Measurements from ENCODE around the gene COMMD6. TPM values are rescaled to one million over a fixed set of nuclear protein-coding genes. Genes with fewer than 3 reads are reported as not detected.
A peak's percentile ranks its signal among the peaks of the same experiment; 100 is the strongest.
"Not testable (repeated sequence)": the region's sequence is repeated elsewhere in the genome, so short reads cannot be mapped to it uniquely, and the experiment has no call there.

The COMMD6 gene
- total RNA-seq, 4 donors from 2014 or later = 45.1 to 92.6 (median 46.2) TPM

- in situ Hi-C loops (cut with MboI; ENCODE audit: low pct_ligation_motif_present in 1 of 4, low pct_unique_long_range_greater_than_20kb in 1 of 4, low sequenced_read_pairs in 3 of 4) = no loop called here
- peak; percentile 41 for DNase-seq
- WGBS, 2 donors (ENCODE audit: low coverage in 1 of 2) = 0 to 3% methylated on average over 8 to 10 of the region's 10 CpGs
- Histone ChIP-seq H3K4me1 (peaks cover 4 to 17% (median 7%) of the 10 kb centered on the region in 4 donors), H3K27me3 (no peaks in the 10 kb centered on the region), H3K36me3 (no peaks in the 10 kb centered on the region), H3K4me3 (peak overlapping the region; percentile 77 to 93 (median 82)), H3K27ac (peak overlapping the region; percentile 82 to 87 (median 84)), H3K9me3 (no peaks in the 10 kb centered on the region)
- intact Hi-C loops (cut with DNase I; ENCODE audit: low total_unique reads) = no loop called here
- TF ChIP-seq POLR2A (IDR thresholded peaks at IDR 0.05) (no peak), EP300 (IDR thresholded peaks at IDR 0.05; ENCODE audit: low read depth) (no peak), POLR2AphosphoS5 (IDR thresholded peaks at IDR 0.05) (no peak), CTCF (IDR thresholded peaks at IDR 0.05) (no peak)
These were observed 12.5 kb upstream of the COMMD6 start for GRCh38 chr13:75550159-75550567.

- intact Hi-C loops (cut with DNase I; ENCODE audit: low total_unique reads) = loop anchor here (10.0 kb wide), 1 partner anchor 65 kb away; the partner anchor contains the start of gene TBC1D4
- Histone ChIP-seq H3K27ac (peak within 1 kb of the TSS; percentile 82 to 87 (median 84)), H3K36me3 (no peaks in the 10 kb centered on the region), H3K4me1 (peaks cover 4 to 17% (median 7%) of the 10 kb centered on the region in 4 donors), H3K27me3 (no peaks in the 10 kb centered on the region), H3K4me3 (peak within 1 kb of the TSS; percentile 77 to 93 (median 82)), H3K9me3 (no peaks in the 10 kb centered on the region)
- TF ChIP-seq POLR2AphosphoS5 (IDR thresholded peaks at IDR 0.05) = peak; percentile 37 to 82 (median 65)
- TF ChIP-seq CTCF (IDR thresholded peaks at IDR 0.05) = peak; percentile 81 to 97 (median 83)
- no peak for TF ChIP-seq EP300 (IDR thresholded peaks at IDR 0.05; ENCODE audit: low read depth)
- TF ChIP-seq POLR2A (IDR thresholded peaks at IDR 0.05) = peak; percentile 75
- DNase-seq = peak; percentile 98
- WGBS, 2 donors (ENCODE audit: low coverage in 1 of 2) = 0% methylated on average over 8 to 71 of the region's 74 CpGs
- in situ Hi-C loops (cut with MboI; ENCODE audit: low pct_ligation_motif_present in 1 of 4, low pct_unique_long_range_greater_than_20kb in 1 of 4, low sequenced_read_pairs in 3 of 4) = loop anchor here in 1 of 4 donors (10.0 kb wide), 1 partner anchor 65 kb away; the partner anchor contains the start of gene TBC1D4
These were observed 11.9 kb upstream of the COMMD6 start, which contains the start of gene UCHL3 for GRCh38 chr13:75549262-75550158. UCHL3 (plus strand) TSS chr13:75549791; CDS start chr13:75549821, 30 bp downstream.

DNA sequence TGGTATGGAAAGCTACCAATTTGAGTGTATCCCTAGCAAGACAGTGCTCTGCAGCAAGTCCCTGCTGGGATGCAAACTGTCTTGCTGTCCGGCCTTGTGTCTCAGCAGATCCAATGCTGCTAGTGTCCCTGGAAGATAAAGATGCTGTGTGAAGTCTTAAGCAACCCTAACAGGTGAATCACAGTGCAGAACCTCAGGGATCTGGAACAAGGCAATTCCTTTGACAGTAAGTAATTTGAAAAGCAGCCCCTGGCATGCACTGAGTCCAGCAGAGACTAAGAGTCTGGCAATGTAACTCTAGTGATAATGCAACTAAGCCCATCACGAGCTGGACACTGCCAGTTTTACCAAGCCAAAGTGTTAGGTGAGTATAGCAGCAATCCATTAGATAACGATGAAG is 10.3 kb upstream of the COMMD6 start:
- Histone ChIP-seq H3K27me3 (no peaks in the 10 kb centered on the region), H3K36me3 (no peaks in the 10 kb centered on the region), H3K4me3 (no peak overlapping the region), H3K4me1 (peaks cover 4 to 17% (median 7%) of the 10 kb centered on the region in 4 donors), H3K9me3 (no peaks in the 10 kb centered on the region), H3K27ac (no peak overlapping the region)
- intact Hi-C loops (cut with DNase I; ENCODE audit: low total_unique reads) (loop anchor here (10.0 kb wide), 1 partner anchor 63 kb away; the partner anchor contains the start of gene TBC1D4), in situ Hi-C loops (cut with MboI; ENCODE audit: low pct_ligation_motif_present in 1 of 4, low pct_unique_long_range_greater_than_20kb in 1 of 4, low sequenced_read_pairs in 3 of 4) (loop anchor here in 1 of 4 donors (10.0 kb wide), 1 partner anchor 63 kb away; the partner anchor contains the start of gene TBC1D4)
- no peak for DNase-seq
- 95% methylated on average over 2 to 3 of the region's 3 CpGs for WGBS, 2 donors (ENCODE audit: low coverage in 1 of 2)
- TF ChIP-seq POLR2AphosphoS5 (IDR thresholded peaks at IDR 0.05) = no peak
- no peak for TF ChIP-seq POLR2A (IDR thresholded peaks at IDR 0.05)
- TF ChIP-seq CTCF (IDR thresholded peaks at IDR 0.05) = no peak
- TF ChIP-seq EP300 (IDR thresholded peaks at IDR 0.05; ENCODE audit: low read depth) = no peak

DNA sequence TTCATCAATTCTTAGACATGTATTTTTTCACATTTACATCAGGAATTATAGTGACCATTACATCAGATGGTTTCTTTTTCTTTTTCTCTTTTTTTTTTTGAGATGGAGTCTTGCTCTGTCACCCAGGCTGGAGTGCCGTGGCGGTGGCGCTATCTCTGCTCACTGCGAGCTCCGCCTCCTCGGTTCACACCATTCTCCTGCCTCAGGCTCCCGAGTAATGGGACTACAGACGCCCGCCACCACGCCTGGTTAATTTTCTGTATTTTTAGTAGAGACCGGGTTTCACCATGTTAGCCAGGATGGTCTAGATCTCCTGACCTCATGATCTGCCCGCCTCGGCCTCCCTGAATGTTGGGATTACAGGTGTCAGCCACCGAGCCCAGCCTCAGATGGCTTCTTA is 7.7 kb upstream of the COMMD6 start:
- H3K4me3 ChIP-seq, H3K9me3 ChIP-seq, H3K4me1 ChIP-seq, H3K36me3 ChIP-seq, DNase-seq, H3K27me3 ChIP-seq, H3K27ac ChIP-seq: not testable (repeated sequence)
- in situ Hi-C loops (cut with MboI; ENCODE audit: low pct_ligation_motif_present in 1 of 4, low pct_unique_long_range_greater_than_20kb in 1 of 4, low sequenced_read_pairs in 3 of 4) = loop anchor here in 1 of 4 donors (10.0 kb wide), 1 partner anchor 61 kb away; the partner anchor contains the start of gene TBC1D4
- intact Hi-C loops (cut with DNase I; ENCODE audit: low total_unique reads) = loop anchor here (10.0 kb wide), 1 partner anchor 61 kb away; the partner anchor contains the start of gene TBC1D4
- WGBS, 2 donors (ENCODE audit: low coverage in 1 of 2) = 88 to 100% methylated on average over 2 to 14 of the region's 14 CpGs
